Breast epithelium (tissue), 4 donors: ENCODE data around the gene FETUB. TPM values are rescaled to one million over a fixed set of nuclear protein-coding genes. Genes with fewer than 3 reads are reported as not detected.

Experiments
- DNase-seq, 2 donors: peaks; one replicate each; pipeline ENCODE4 v3.0.0-alpha.2; 2019; ENCODE audit warnings: low spot score in 2 of 2
- H3K27ac ChIP-seq, 2 donors: fragments of 200-600 bp; sonication (generic) in 1 of 2; one replicate each; pipeline ENCODE4 v1.5.1; 2016 to 2019; ENCODE audit warnings: mild to moderate bottlenecking in 1 of 2
- H3K27me3 ChIP-seq, 2 donors: fragments of 200-600 bp; sonication (generic) in 1 of 2; one replicate each; pipeline versions ENCODE4 v1.5.1 to v1.6.0; 2017 to 2019; ENCODE audit warnings: control low read depth in 1 of 2, mild to moderate bottlenecking in 1 of 2
- H3K36me3 ChIP-seq: fragments of 200-600 bp; one replicate; pipeline ENCODE4 v1.5.1; 2019
- H3K4me1 ChIP-seq, 2 donors: fragments of 200-600 bp; sonication (generic); one replicate each; pipeline ENCODE4 v1.5.1; 2016 to 2019; ENCODE audit warnings: control low read depth in 1 of 2
- H3K4me3 ChIP-seq, 3 donors: fragments of 200-600 bp; sonication (generic); 1 replicate in 2 of 3; 2 replicates in 1 of 3; pipeline ENCODE4 v1.5.1; 2016 to 2019; ENCODE audit warnings: mild to moderate bottlenecking in 3 of 3, moderate library complexity in 2 of 3
- H3K9me3 ChIP-seq, 2 donors: fragments of 200-600 bp; sonication (generic) in 1 of 2; one replicate each; pipeline ENCODE4 v1.5.1; 2016 to 2019; ENCODE audit warnings: control low read depth in 1 of 2
- POLR2A ChIP-seq: fragments of 450-650 bp; IDR thresholded peaks from one replicate; pipeline ENCODE4 v1.6.1; 2016; ENCODE audit warnings: antibody characterized with exemption, mild to moderate bottlenecking, moderate library complexity
- POLR2AphosphoS5 ChIP-seq, 3 donors: sonication (generic); formaldehyde crosslinking; IDR thresholded peaks; one replicate each; pipeline ENCODE4 v1.6.1; 2017; ENCODE audit warnings: antibody characterized with exemption in 3 of 3
- intact Hi-C: fragments of 100-400 bp; cut with DNase I; formaldehyde crosslinking; loops from one replicate; pipeline ENCODE4 v1.15.1; 2023; ENCODE audit warnings: low total_unique reads
- total RNA-seq, 3 donors: library from RNA; depleted of rRNA; stranded (reverse); fragments of >200 nt; gene quantifications; one replicate each; pipeline ENCODE4 v1.1.0, GENCODE V29; 2016
- TF ChIP-seq, protein P1 (sequence below), 3 donors: fragments of 450-650 bp; IDR thresholded peaks; one replicate each; pipeline ENCODE4 v1.5.1; 2016 to 2017; ENCODE audit warnings: antibody characterized with exemption in 3 of 3, mild to moderate bottlenecking in 3 of 3, moderate library complexity in 3 of 3

The FETUB gene
- total RNA-seq, 3 donors from 2014 or later = not detected

GRCh38 chr3:186600896-186601295 lies 39.3 kb upstream of the FETUB start:
- no peak for DNase-seq
- Histone ChIP-seq H3K9me3 (no peaks in the 10 kb centered on the region), H3K4me1 (no peaks in the 10 kb centered on the region), H3K27ac (no peak overlapping the region), H3K27me3 (no peaks in the 10 kb centered on the region), H3K4me3 (no peak overlapping the region), H3K36me3 (no peaks in the 10 kb centered on the region)
- intact Hi-C loops = no loop called here
- TF ChIP-seq, protein P1, sequence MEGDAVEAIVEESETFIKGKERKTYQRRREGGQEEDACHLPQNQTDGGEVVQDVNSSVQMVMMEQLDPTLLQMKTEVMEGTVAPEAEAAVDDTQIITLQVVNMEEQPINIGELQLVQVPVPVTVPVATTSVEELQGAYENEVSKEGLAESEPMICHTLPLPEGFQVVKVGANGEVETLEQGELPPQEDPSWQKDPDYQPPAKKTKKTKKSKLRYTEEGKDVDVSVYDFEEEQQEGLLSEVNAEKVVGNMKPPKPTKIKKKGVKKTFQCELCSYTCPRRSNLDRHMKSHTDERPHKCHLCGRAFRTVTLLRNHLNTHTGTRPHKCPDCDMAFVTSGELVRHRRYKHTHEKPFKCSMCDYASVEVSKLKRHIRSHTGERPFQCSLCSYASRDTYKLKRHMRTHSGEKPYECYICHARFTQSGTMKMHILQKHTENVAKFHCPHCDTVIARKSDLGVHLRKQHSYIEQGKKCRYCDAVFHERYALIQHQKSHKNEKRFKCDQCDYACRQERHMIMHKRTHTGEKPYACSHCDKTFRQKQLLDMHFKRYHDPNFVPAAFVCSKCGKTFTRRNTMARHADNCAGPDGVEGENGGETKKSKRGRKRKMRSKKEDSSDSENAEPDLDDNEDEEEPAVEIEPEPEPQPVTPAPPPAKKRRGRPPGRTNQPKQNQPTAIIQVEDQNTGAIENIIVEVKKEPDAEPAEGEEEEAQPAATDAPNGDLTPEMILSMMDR (IDR thresholded peaks at IDR 0.05) = no peak
- no peak for TF ChIP-seq POLR2AphosphoS5 (IDR thresholded peaks at IDR 0.05)
- no peak for TF ChIP-seq POLR2A

- Histone ChIP-seq H3K4me3 (no peak overlapping the region), H3K4me1 (no peaks in the 10 kb centered on the region), H3K27me3 (no peaks in the 10 kb centered on the region), H3K27ac (no peak overlapping the region), H3K36me3 (no peaks in the 10 kb centered on the region), H3K9me3 (no peaks in the 10 kb centered on the region)
- TF ChIP-seq POLR2AphosphoS5 (IDR thresholded peaks at IDR 0.05) = no peak
- TF ChIP-seq, protein P1 (IDR thresholded peaks at IDR 0.05) = no peak
- no peak for TF ChIP-seq POLR2A
- intact Hi-C loops = no loop called here
- no peak for DNase-seq
Observed at GRCh38 chr3:186603159-186603558, 37.0 kb upstream of the FETUB start.

DNA sequence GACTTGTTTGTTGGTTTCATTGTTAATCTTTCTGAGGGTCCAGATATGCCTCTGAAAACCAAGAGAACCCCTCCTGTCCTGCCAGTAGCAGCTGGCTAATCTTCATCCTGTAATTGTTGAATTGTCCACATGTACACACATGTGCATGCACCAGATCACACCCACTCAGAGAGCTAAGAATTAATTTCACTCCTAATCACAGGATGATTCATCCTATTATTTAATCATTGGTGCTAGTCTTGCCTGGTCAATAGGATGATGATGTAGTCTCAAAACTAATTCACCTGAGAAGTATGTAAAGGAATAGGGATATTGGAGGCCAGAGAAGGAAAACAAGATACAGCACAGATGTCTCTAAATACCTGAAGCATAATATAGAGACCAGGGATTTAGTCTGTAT lies 35.1 kb upstream of the FETUB start:
- Histone ChIP-seq H3K9me3 (no peaks in the 10 kb centered on the region), H3K4me1 (no peaks in the 10 kb centered on the region), H3K27ac (no peak overlapping the region), H3K4me3 (no peak overlapping the region), H3K27me3 (no peaks in the 10 kb centered on the region), H3K36me3 (no peaks in the 10 kb centered on the region)
- intact Hi-C loops = no loop called here
- no peak for TF ChIP-seq POLR2A
- TF ChIP-seq, protein P1 (IDR thresholded peaks at IDR 0.05) = no peak
- TF ChIP-seq POLR2AphosphoS5 (IDR thresholded peaks at IDR 0.05) = no peak
- no peak for DNase-seq

- no peaks in the 10 kb centered on the region for H3K4me1 ChIP-seq
- no peak for DNase-seq
- H3K36me3 ChIP-seq = no peaks in the 10 kb centered on the region
- H3K9me3 ChIP-seq = no peaks in the 10 kb centered on the region
- no peak overlapping the region for H3K4me3 ChIP-seq
- TF ChIP-seq POLR2AphosphoS5 (IDR thresholded peaks at IDR 0.05) (no peak), POLR2A (no peak)
- TF ChIP-seq, protein P1 (IDR thresholded peaks at IDR 0.05) = no peak
- H3K27ac ChIP-seq = no peak overlapping the region
- intact Hi-C loops = no loop called here
- no peaks in the 10 kb centered on the region for H3K27me3 ChIP-seq
Observed at GRCh38 chr3:186605561-186606545, 34.3 kb upstream of the FETUB start.

- Histone ChIP-seq H3K27ac (no peak overlapping the region), H3K4me3 (no peak overlapping the region), H3K36me3 (no peaks in the 10 kb centered on the region), H3K4me1 (no peaks in the 10 kb centered on the region), H3K9me3 (no peaks in the 10 kb centered on the region), H3K27me3 (no peaks in the 10 kb centered on the region)
- intact Hi-C loops = no loop called here
- no peak for TF ChIP-seq POLR2AphosphoS5 (IDR thresholded peaks at IDR 0.05)
- TF ChIP-seq POLR2A = no peak
- TF ChIP-seq, protein P1 (IDR thresholded peaks at IDR 0.05) = no peak
- DNase-seq = no peak
Observed at GRCh38 chr3:186608624-186609215, 31.5 kb upstream of the FETUB start.
